Measurements from ENCODE around the gene SETBP1. TPM values are rescaled to one million over a fixed set of nuclear protein-coding genes. Genes with fewer than 3 reads are reported as not detected.

Gene SETBP1
- total RNA-seq, 1 donor from 2014 or later, result 42.0 TPM

DNA sequence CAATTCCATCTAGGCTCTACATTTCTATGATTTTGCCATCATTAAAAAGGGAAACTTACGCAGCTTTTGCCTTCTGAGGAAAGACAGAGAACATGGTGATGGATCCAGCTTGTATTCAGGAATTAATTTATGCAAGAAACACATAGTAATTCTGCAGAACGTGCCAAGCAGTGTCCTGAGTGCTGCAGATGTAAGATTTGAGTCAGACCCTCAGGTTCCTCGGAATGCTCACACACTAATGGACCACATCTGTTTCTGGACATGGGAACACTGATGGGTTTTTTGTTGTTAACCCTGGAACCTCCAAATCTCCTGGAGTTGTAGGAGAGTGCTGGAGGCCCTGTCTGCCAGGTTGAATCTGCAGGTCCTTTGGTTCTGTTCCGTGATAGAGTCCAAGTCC is 132.9 kb downstream of the SETBP1 start:
- peaks cover 3% of the 10 kb centered on the region for H3K9me3 Mint-ChIP-seq
- H3K27me3 Mint-ChIP-seq (ENCODE audit: insufficient read depth), result peaks cover 16% of the 10 kb centered on the region
- H3K36me3 Mint-ChIP-seq (ENCODE audit: low read depth), result peaks cover 20% of the 10 kb centered on the region
- H3K27ac Mint-ChIP-seq, result no peak overlapping the region
- DNase-seq (ENCODE audit: low spot score), result no peak
- no peak overlapping the region for H3K4me3 Mint-ChIP-seq
- intact Hi-C loops (cut with micrococcal nuclease), result no loop called here
- H3K4me1 Mint-ChIP-seq (ENCODE audit: low read depth), result peaks cover 17% of the 10 kb centered on the region

DNA sequence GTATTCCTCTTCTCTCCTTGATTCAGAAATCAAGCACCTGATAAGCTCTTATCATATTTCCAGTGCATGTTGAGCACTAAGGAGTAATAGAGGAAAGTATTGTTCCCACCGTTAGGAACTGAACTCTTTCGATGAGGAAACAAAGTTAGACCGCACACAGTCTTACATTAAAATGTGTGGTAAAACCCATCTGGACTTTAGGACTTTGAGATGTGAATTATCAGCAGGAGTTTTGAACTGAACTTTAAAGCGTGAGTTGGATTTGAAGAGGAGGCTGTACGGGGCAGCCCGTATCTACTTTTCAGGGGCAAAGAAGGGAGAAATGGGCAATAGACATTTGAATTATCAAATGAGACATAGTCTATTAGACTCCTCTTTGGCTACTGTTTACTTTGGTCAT is 134.4 kb downstream of the SETBP1 start:
- Mint-ChIP-seq H3K4me1 (ENCODE audit: low read depth) (peaks cover 20% of the 10 kb centered on the region), H3K36me3 (ENCODE audit: low read depth) (peaks cover 23% of the 10 kb centered on the region), H3K27me3 (ENCODE audit: insufficient read depth) (peaks cover 11% of the 10 kb centered on the region), H3K9me3 (peaks cover 3% of the 10 kb centered on the region), H3K4me3 (no peak overlapping the region), H3K27ac (no peak overlapping the region)
- intact Hi-C loops (cut with micrococcal nuclease), result no loop called here
- DNase-seq (ENCODE audit: low spot score), result no peak

DNA sequence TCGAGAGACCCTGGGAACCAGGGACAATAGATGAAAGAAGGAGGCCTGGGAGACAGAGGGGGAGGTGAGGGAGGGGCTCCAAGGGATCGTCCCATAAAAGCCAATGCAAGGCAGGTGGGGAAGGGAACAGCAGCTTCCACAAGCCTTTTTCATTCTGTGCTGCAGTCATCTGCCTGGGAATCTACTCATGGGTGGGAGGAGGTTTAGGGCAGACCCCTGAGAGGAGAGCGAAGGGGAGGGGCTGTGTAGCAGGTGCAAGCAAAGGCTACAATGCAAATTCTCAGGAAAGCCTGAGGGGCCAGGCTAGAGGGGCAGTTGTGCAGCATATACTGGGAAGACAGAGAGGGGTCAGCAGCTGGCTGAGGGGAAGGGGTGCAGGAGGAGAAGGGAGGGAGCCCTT is 135.4 kb downstream of the SETBP1 start:
- H3K36me3 Mint-ChIP-seq (ENCODE audit: low read depth), result peaks cover 21% of the 10 kb centered on the region
- intact Hi-C loops (cut with micrococcal nuclease), result no loop called here
- H3K27me3 Mint-ChIP-seq (ENCODE audit: insufficient read depth), result peaks cover 10% of the 10 kb centered on the region
- no peak for DNase-seq (ENCODE audit: low spot score)
- H3K27ac Mint-ChIP-seq, result no peak overlapping the region
- no peak overlapping the region for H3K4me3 Mint-ChIP-seq
- H3K4me1 Mint-ChIP-seq (ENCODE audit: low read depth), result peaks cover 19% of the 10 kb centered on the region
- H3K9me3 Mint-ChIP-seq, result peaks cover 2% of the 10 kb centered on the region

DNA sequence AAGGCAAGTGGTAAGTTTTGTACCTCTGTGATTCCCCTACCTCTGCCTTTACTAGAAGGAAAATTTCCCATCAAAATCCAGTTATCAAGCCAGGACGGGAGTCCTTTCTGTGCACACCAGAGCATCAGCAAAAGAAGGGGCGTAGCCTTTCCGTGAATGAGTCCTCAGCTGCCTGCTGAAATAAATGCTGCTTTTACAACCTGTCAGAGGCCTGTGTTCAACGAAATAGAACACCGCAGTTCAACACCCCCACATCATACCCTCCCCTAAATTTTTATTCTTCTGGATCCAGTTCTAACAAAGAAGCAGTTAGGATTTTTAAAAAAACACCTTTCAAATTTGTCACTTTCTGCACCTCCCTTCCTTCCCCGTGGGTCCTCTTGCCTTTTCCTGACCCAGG is 135.8 kb downstream of the SETBP1 start:
- H3K4me1 Mint-ChIP-seq (ENCODE audit: low read depth), result peaks cover 15% of the 10 kb centered on the region
- H3K27me3 Mint-ChIP-seq (ENCODE audit: insufficient read depth), result peaks cover 10% of the 10 kb centered on the region
- H3K27ac Mint-ChIP-seq, result no peak overlapping the region
- intact Hi-C loops (cut with micrococcal nuclease), result no loop called here
- DNase-seq (ENCODE audit: low spot score), result no peak
- no peaks in the 10 kb centered on the region for H3K9me3 Mint-ChIP-seq
- no peak overlapping the region for H3K4me3 Mint-ChIP-seq
- H3K36me3 Mint-ChIP-seq (ENCODE audit: low read depth), result peaks cover 20% of the 10 kb centered on the region

DNA sequence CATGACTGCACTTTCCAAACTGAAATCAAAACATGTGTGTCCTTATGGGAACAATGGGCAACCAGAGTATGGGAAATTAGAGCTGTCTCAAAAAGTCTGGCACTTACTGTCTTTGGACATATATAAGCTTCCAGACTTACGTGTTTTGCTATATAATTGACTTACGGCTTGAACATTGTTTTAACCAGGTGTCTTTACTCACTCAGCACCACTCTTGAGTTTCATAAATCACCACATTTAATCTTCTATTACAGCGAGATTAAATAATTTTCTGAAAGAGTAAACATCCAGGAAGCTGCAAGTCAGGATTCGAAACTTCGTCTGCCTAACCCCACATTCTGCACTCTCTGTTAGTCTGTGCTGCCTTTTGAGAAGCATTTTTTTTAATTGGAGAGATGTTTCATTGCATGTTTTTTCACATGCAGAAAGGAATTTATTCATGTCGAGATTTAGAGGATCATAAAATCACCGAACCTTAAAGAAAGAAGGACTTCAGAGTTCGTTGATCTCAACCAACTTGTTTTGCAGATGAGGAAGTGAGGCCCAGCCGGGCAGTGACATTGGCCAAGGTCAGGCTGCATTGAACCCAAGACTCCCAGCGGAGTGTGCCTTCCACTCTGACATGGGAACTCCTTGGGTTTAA is 137.3 kb downstream of the SETBP1 start:
- Mint-ChIP-seq H3K36me3 (ENCODE audit: low read depth) (peaks cover 22% of the 10 kb centered on the region), H3K4me1 (ENCODE audit: low read depth) (peaks cover 8% of the 10 kb centered on the region), H3K27ac (no peak overlapping the region), H3K9me3 (no peaks in the 10 kb centered on the region), H3K27me3 (ENCODE audit: insufficient read depth) (peaks cover 14% of the 10 kb centered on the region), H3K4me3 (no peak overlapping the region)
- DNase-seq (ENCODE audit: low spot score), result no peak
- intact Hi-C loops (cut with micrococcal nuclease), result loop anchor here (2.0 kb wide), 1 partner anchor 19 kb away; no protein-coding TSS in a partner anchor

DNA sequence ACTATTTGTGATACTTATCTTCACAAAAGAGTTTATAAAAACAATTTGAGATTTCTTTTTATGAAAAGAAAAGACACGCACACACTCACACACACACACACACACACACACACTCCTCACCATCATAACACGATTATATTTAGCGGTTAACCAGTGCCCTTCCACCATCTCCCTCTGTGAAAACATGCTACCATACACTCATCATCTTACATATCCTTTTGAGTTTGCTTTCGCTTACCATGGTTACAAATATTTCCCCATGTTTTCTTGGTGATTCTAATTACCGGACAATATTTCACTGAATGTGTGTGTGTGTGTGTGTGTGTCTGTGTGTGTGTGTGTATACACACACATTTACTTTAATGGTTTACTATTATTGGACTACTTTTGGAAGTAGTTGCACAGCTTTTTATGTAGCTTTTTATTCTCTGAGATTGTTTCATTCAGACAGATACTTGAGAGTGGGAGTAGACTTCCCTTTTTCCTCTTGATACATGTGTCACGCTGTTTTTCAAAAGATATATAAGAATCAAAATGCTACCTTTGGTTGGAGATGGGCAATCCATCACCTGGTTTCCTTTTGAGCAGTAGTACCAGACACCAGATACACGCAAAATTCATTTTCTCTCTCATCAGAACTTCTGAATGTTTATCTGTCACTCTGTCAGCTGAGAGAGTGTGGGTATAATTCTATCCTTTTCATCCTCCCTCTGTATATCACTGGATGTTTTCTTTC is 138.1 kb downstream of the SETBP1 start:
- Mint-ChIP-seq H3K4me3 (no peak overlapping the region), H3K4me1 (ENCODE audit: low read depth) (peaks cover 15% of the 10 kb centered on the region), H3K27ac (peak overlapping the region; percentile 57), H3K9me3 (no peaks in the 10 kb centered on the region), H3K27me3 (ENCODE audit: insufficient read depth) (peaks cover 14% of the 10 kb centered on the region), H3K36me3 (ENCODE audit: low read depth) (peaks cover 22% of the 10 kb centered on the region)
- no peak for DNase-seq (ENCODE audit: low spot score)
- intact Hi-C loops (cut with micrococcal nuclease), result loop anchor here (1.0 to 2.0 kb wide), 4 partner anchors 20 to 140 kb away; no protein-coding TSS in a partner anchor

DNA sequence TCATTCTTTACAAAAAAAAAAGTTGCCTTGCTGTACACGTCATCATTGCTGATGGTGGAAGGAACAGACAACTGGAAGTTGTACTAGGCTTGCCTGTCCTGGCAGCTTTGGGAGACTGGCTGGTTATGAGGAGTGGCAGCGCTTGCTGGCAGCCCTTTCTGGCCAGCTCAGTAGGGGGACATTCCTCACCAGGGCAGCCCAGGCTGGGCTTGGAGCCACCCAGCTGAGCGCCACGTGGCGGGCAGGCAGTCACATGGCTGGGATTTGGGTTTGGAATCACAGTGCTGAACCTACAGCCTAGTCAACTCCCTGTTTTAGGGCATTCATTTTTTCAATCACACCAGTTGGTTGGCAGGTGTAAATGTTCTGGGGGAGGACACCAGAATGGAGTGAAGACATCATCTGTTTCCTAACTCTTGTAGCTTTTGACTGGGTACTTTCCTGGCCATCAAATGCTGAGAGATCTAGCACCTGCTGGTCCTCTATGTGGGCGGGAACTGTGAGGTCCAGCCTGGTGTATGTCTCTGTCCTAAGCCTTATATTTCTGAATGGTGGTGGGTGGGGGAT is 139.3 kb downstream of the SETBP1 start:
- H3K9me3 Mint-ChIP-seq, result no peaks in the 10 kb centered on the region
- no peak overlapping the region for H3K4me3 Mint-ChIP-seq
- peaks cover 19% of the 10 kb centered on the region for H3K4me1 Mint-ChIP-seq (ENCODE audit: low read depth)
- no peak overlapping the region for H3K27ac Mint-ChIP-seq
- H3K27me3 Mint-ChIP-seq (ENCODE audit: insufficient read depth), result peaks cover 14% of the 10 kb centered on the region
- intact Hi-C loops (cut with micrococcal nuclease), result loop anchor here (1.0 to 10.0 kb wide), 5 partner anchors 19 to 395 kb away; no protein-coding TSS in a partner anchor
- H3K36me3 Mint-ChIP-seq (ENCODE audit: low read depth), result peaks cover 23% of the 10 kb centered on the region
- DNase-seq (ENCODE audit: low spot score), result no peak

DNA sequence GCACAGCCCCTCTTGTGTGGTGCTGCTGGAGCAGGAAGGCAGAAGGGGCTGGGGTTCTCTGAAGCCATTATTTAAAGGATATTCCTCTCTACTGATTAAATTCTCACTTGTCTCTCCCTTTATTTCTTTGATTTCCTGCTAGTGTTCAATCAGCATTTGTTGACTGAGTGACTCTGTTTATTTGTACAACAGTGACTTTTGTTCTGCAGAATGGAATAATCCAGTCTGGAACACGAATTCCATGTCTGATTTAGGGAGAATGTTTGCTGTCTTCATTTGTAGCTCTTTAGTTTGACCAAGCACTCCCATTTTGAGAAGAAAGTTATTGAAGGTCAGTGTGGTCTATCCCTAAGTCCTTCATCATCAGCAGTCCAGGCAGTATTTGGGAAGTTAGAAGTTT is 141.2 kb downstream of the SETBP1 start:
- Mint-ChIP-seq H3K4me1 (ENCODE audit: low read depth) (peaks cover 19% of the 10 kb centered on the region), H3K27me3 (ENCODE audit: insufficient read depth) (peaks cover 8% of the 10 kb centered on the region), H3K36me3 (ENCODE audit: low read depth) (peaks cover 20% of the 10 kb centered on the region), H3K4me3 (no peak overlapping the region), H3K9me3 (no peaks in the 10 kb centered on the region), H3K27ac (no peak overlapping the region)
- intact Hi-C loops (cut with micrococcal nuclease), result loop anchor here (10.0 kb wide), 1 partner anchor 393 kb away; no protein-coding TSS in a partner anchor
- no peak for DNase-seq (ENCODE audit: low spot score)

DNA sequence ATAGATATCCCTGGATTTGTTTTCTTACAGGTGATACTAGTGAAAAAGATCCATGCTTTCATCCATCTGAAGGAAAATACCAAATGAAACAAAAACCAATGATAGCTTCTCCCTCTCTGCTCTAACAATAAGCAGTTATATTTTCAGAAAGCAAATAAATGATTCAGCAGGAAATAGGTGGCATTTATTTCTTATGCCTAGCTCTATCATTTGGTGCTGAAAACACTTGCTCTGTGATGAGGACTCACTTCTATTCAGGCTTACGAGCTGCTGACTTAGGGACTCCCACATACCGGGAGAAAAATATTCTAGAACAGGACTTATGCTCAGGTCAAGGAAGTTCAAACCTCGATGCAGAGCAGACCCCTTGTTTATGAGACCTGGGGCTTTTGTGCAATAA is 142.6 kb downstream of the SETBP1 start:
- Mint-ChIP-seq H3K36me3 (ENCODE audit: low read depth) (peaks cover 21% of the 10 kb centered on the region), H3K9me3 (no peaks in the 10 kb centered on the region), H3K27me3 (ENCODE audit: insufficient read depth) (peaks cover 7% of the 10 kb centered on the region), H3K27ac (no peak overlapping the region), H3K4me1 (ENCODE audit: low read depth) (peaks cover 19% of the 10 kb centered on the region), H3K4me3 (no peak overlapping the region)
- intact Hi-C loops (cut with micrococcal nuclease), result loop anchor here (10.0 kb wide), 1 partner anchor 392 kb away; no protein-coding TSS in a partner anchor
- no peak for DNase-seq (ENCODE audit: low spot score)

DNA sequence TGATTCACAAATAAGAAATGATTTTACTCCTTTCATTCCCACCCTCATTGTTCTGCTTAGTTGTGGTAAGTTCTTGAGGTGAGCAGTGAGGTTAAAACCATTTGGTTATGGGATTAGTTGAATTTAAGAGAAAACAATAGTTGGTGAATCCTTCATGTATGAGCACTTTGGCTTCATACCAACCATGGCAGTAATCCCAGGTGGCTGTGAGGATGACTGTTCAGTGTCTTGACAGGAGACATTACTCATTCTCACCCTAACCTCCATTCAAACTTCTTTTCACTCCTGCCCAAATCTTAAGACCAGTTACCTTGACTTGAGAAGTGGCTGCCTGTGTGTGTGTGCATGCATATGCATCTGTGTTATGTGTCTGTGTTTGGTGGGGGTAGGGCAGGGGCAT is 143.1 kb downstream of the SETBP1 start:
- no peak for DNase-seq (ENCODE audit: low spot score)
- H3K4me3 Mint-ChIP-seq, result no peak overlapping the region
- H3K36me3 Mint-ChIP-seq (ENCODE audit: low read depth), result peaks cover 19% of the 10 kb centered on the region
- H3K27ac Mint-ChIP-seq, result no peak overlapping the region
- no peaks in the 10 kb centered on the region for H3K9me3 Mint-ChIP-seq
- peaks cover 15% of the 10 kb centered on the region for H3K4me1 Mint-ChIP-seq (ENCODE audit: low read depth)
- intact Hi-C loops (cut with micrococcal nuclease), result loop anchor here (10.0 kb wide), 1 partner anchor 391 kb away; no protein-coding TSS in a partner anchor
- H3K27me3 Mint-ChIP-seq (ENCODE audit: insufficient read depth), result peaks cover 7% of the 10 kb centered on the region

DNA sequence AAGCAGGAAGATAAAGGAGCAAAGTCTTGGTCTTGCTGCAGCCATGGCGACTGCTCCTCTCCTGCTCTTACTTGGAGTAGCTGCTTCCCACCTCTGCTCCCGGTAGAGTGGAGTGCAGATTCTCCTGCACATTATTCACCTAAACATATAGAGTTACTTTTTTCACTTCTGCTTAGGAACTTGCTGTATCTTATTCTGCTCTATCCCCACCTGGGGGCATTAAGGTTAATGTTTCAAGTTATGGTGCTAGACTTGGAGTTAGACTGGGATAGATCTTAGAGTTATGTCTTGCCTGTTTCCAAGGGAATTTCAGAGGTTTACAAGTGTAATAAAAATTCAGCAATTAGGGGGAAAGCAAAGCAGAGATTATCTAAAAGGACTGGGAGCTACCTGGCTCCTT is 144.2 kb downstream of the SETBP1 start:
- Mint-ChIP-seq H3K9me3 (no peaks in the 10 kb centered on the region), H3K4me1 (ENCODE audit: low read depth) (peaks cover 13% of the 10 kb centered on the region), H3K36me3 (ENCODE audit: low read depth) (peaks cover 12% of the 10 kb centered on the region), H3K4me3 (no peak overlapping the region), H3K27ac (no peak overlapping the region), H3K27me3 (ENCODE audit: insufficient read depth) (peaks cover 7% of the 10 kb centered on the region)
- intact Hi-C loops (cut with micrococcal nuclease), result loop anchor here (10.0 kb wide), 1 partner anchor 390 kb away; no protein-coding TSS in a partner anchor
- DNase-seq (ENCODE audit: low spot score), result no peak

DNA sequence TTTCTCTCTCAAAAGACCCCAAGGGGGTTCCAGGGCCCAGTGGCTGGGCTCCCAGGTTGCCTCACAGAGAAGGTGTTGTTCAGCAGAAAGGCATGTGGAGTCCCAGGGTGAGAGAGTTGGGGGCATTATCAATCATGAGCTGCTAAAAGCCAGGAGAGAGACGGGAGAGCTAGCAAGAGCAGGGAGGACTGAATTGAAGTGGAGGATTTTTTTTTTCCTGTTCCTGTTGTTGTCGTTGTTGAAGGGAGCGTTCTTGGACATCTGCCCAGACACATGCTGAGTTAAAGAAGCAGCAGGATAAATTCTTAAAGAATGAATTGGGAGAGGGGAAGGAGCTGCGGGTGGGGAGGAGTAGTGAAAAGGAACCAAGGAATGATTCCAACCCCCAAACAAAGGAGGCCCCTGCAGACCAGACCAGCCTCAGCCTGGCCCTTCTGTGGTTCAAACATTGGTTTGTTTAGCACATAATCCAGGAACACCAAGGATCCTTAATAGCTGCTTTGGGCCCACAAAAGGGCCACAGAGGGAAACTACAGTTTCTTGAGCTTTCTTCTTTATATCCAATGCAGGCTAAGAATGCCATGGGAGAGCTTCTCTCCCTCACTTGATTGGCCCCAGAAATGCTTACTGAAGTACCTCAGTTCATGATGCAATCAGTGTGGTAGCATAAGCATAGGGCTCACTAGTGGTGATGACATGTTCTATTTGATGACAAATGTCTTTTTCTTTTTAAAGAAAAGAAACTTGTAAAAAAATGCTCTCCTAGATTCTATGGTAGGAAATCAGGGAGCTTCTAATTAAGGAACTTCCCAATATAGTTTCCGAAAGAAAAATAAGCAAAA is 146.0 kb downstream of the SETBP1 start:
- H3K36me3 Mint-ChIP-seq (ENCODE audit: low read depth), result peaks cover 7% of the 10 kb centered on the region
- DNase-seq (ENCODE audit: low spot score), result no peak
- H3K4me3 Mint-ChIP-seq, result no peak overlapping the region
- no peaks in the 10 kb centered on the region for H3K9me3 Mint-ChIP-seq
- intact Hi-C loops (cut with micrococcal nuclease), result loop anchor here (10.0 kb wide), 1 partner anchor 388 kb away; no protein-coding TSS in a partner anchor
- H3K27ac Mint-ChIP-seq, result no peak overlapping the region
- peaks cover 25% of the 10 kb centered on the region for H3K4me1 Mint-ChIP-seq (ENCODE audit: low read depth)
- peaks cover 4% of the 10 kb centered on the region for H3K27me3 Mint-ChIP-seq (ENCODE audit: insufficient read depth)

All from activated T-helper 1 cell treated with anti-CD3 and anti-CD28 coated beads, Interleukin-12 subunit alpha, Interleukin-12 subunit beta, Interleukin-2, Interleukin-4 antibody, amounts not matched to agents 30 ng/mL and 10 ng/mL and 1 ng/mL, durations not matched to agents 14 hours and 24 hours and 36 hours (primary cell).